Neutrophil (primary cell): ENCODE results near the gene SELENOK.
"Not testable (repeated sequence)": the region's sequence is repeated elsewhere in the genome, so short reads cannot be mapped to it uniquely, and the experiment has no call there.

ENCODE experiments used
- H3K27ac ChIP-seq: fragments of 200-600 bp; sonication (generic); 2 replicates; pipeline ENCODE4 v1.5.1; 2016; ENCODE audit warnings: mild to moderate bottlenecking, moderate library complexity
- H3K27me3 ChIP-seq: fragments of 200-600 bp; sonication (generic); 2 replicates; pipeline ENCODE4 v1.6.0; 2016; ENCODE audit warnings: mild to moderate bottlenecking
- H3K36me3 ChIP-seq: fragments of 200-600 bp; sonication (generic); 2 replicates; pipeline ENCODE4 v1.5.1; 2017
- H3K4me1 ChIP-seq, 2 experiments: fragments of 200-600 bp in 1 of 2; sonication (generic) in 1 of 2; 1 replicate in 1 of 2; 2 replicates in 1 of 2; pipeline versions ENCODE4 v1.5.1 to v1.6.1; 2013 to 2016; ENCODE audit warnings: low read depth in 1 of 2, low read length in 1 of 2, mild to moderate bottlenecking in 1 of 2, moderate library complexity in 1 of 2; ENCODE audit not compliant: control insufficient read depth in 1 of 2, insufficient read depth in 1 of 2
- H3K4me3 ChIP-seq, 2 experiments: fragments of 200-600 bp in 1 of 2; sonication (generic) in 1 of 2; 1 replicate in 1 of 2; 2 replicates in 1 of 2; pipeline ENCODE4 v1.5.1; 2013 to 2016; ENCODE audit warnings: low read depth in 1 of 2, low read length in 1 of 2, mild to moderate bottlenecking in 1 of 2, moderate library complexity in 1 of 2
- H3K9me3 ChIP-seq: fragments of 200-600 bp; sonication (generic); 2 replicates; pipeline ENCODE4 v1.5.1; 2016
- CTCF ChIP-seq: fragments of 200-600 bp; sonication (generic); IDR thresholded peaks from 2 replicates; pipeline ENCODE4 v1.5.1; 2016; ENCODE audit warnings: antibody characterized with exemption

The SELENOK gene

GRCh38 chr3:53938645-53939044 is 47.0 kb upstream of the SELENOK start:
- Histone ChIP-seq H3K4me3 (no peak overlapping the region), H3K27ac (no peak overlapping the region), H3K27me3 (peaks cover 60% of the 10 kb centered on the region), H3K9me3 (no peaks in the 10 kb centered on the region), H3K4me1 (no peaks in the 10 kb centered on the region), H3K36me3 (no peaks in the 10 kb centered on the region)
- no peak for TF ChIP-seq CTCF

- H3K9me3 ChIP-seq = no peaks in the 10 kb centered on the region
- H3K36me3 ChIP-seq = no peaks in the 10 kb centered on the region
- H3K4me1 ChIP-seq = no peaks in the 10 kb centered on the region
- peaks cover 65% of the 10 kb centered on the region for H3K27me3 ChIP-seq
- no peak overlapping the region for H3K27ac ChIP-seq
- no peak overlapping the region for H3K4me3 ChIP-seq
- TF ChIP-seq CTCF = no peak
These were observed 44.7 kb upstream of the SELENOK start for GRCh38 chr3:53936347-53936746.

- no peaks in the 10 kb centered on the region for H3K4me1 ChIP-seq
- H3K36me3 ChIP-seq = no peaks in the 10 kb centered on the region
- no peak overlapping the region for H3K27ac ChIP-seq
- peaks cover 65% of the 10 kb centered on the region for H3K27me3 ChIP-seq
- H3K9me3 ChIP-seq = no peaks in the 10 kb centered on the region
- H3K4me3 ChIP-seq = no peak overlapping the region
- TF ChIP-seq CTCF = no peak
These were observed 43.7 kb upstream of the SELENOK start for GRCh38 chr3:53935283-53935901.

- H3K27ac ChIP-seq, H3K36me3 ChIP-seq, H3K4me1 ChIP-seq, H3K4me3 ChIP-seq, H3K9me3 ChIP-seq: not testable (repeated sequence)
- peaks cover 36% of the 10 kb centered on the region for H3K27me3 ChIP-seq
These were observed 35.7 kb upstream of the SELENOK start for GRCh38 chr3:53927208-53927872.

- H3K36me3 ChIP-seq = no peaks in the 10 kb centered on the region
- H3K27ac ChIP-seq = no peak overlapping the region
- peaks cover 43% of the 10 kb centered on the region for H3K27me3 ChIP-seq
- H3K9me3 ChIP-seq = no peaks in the 10 kb centered on the region
- no peaks in the 10 kb centered on the region for H3K4me1 ChIP-seq
- H3K4me3 ChIP-seq = no peak overlapping the region
- no peak for TF ChIP-seq CTCF
These were observed 29.6 kb upstream of the SELENOK start for GRCh38 chr3:53921296-53921695.

- TF ChIP-seq CTCF = no peak
- Histone ChIP-seq H3K27me3 (peaks cover 59% of the 10 kb centered on the region), H3K9me3 (no peaks in the 10 kb centered on the region), H3K36me3 (no peaks in the 10 kb centered on the region), H3K27ac (no peak overlapping the region), H3K4me1 (no peaks in the 10 kb centered on the region), H3K4me3 (no peak overlapping the region)
These were observed 28.1 kb upstream of the SELENOK start for GRCh38 chr3:53919741-53920140.
